ENCODE results near the gene TSPAN3. TPM values are rescaled to one million over a fixed set of nuclear protein-coding genes. Genes with fewer than 3 reads are reported as not detected.
A peak's percentile ranks its signal among the peaks of the same experiment; 100 is the strongest.

The TSPAN3 gene
- total RNA-seq, 1 donor from 2014 or later, result 223 TPM

GRCh38 chr15:77087213-77087612, 16.3 kb upstream of the TSPAN3 start:
- Mint-ChIP-seq H3K27me3 (ENCODE audit: low read depth, unreplicated experiment) (peaks cover 12% of the 10 kb centered on the region), H3K4me3 (ENCODE audit: unreplicated experiment) (no peak overlapping the region), H3K9me3 (ENCODE audit: unreplicated experiment) (no peaks in the 10 kb centered on the region), H3K27ac (ENCODE audit: unreplicated experiment) (no peak overlapping the region), H3K4me1 (ENCODE audit: low read depth, unreplicated experiment) (peaks cover 5% of the 10 kb centered on the region), H3K36me3 (ENCODE audit: low read depth, unreplicated experiment) (no peaks in the 10 kb centered on the region)
- Histone ChIP-seq H3K9ac (ENCODE audit: low read length) (no peak overlapping the region), H3K4me1 (ENCODE audit: insufficient read depth, low read length) (peaks cover 6% of the 10 kb centered on the region), H3K4me2 (ENCODE audit: low read length) (no peak overlapping the region), H3K9me3 (ENCODE audit: insufficient read depth, low read depth, low read length) (no peaks in the 10 kb centered on the region), H2AFZ (ENCODE audit: low read depth, low read length) (no peak overlapping the region), H3K36me3 (ENCODE audit: insufficient read depth, low read length) (no peaks in the 10 kb centered on the region), H3K79me2 (ENCODE audit: insufficient read depth, low read length) (no peaks in the 10 kb centered on the region), H3K27ac (ENCODE audit: low read depth, low read length) (no peak overlapping the region), H4K20me1 (ENCODE audit: insufficient read depth, low read length) (no peaks in the 10 kb centered on the region), H3K4me3 (ENCODE audit: insufficient read depth, low read depth, low read length) (no peak overlapping the region), H3K27me3 (ENCODE audit: insufficient read depth, low read length) (no peaks in the 10 kb centered on the region)
- TF ChIP-seq CTCF (IDR thresholded peaks at IDR 0.05; ENCODE audit: insufficient read depth, low read depth, low read length) (no peak), EZH2 (IDR thresholded peaks at IDR 0.05; ENCODE audit: insufficient read depth, low read length) (no peak)
- DNase-seq (ENCODE audit: low read depth), result no peak
- no peak for FAIRE-seq

GRCh38 chr15:77085297-77085696, 14.4 kb upstream of the TSPAN3 start:
- Histone ChIP-seq H3K79me2 (ENCODE audit: insufficient read depth, low read length) (no peaks in the 10 kb centered on the region), H3K9me3 (ENCODE audit: insufficient read depth, low read depth, low read length) (no peaks in the 10 kb centered on the region), H4K20me1 (ENCODE audit: insufficient read depth, low read length) (no peaks in the 10 kb centered on the region), H3K4me1 (ENCODE audit: insufficient read depth, low read length) (peaks cover 6% of the 10 kb centered on the region), H3K4me3 (ENCODE audit: insufficient read depth, low read depth, low read length) (no peak overlapping the region), H3K27me3 (ENCODE audit: insufficient read depth, low read length) (no peaks in the 10 kb centered on the region), H3K9ac (ENCODE audit: low read length) (no peak overlapping the region), H3K27ac (ENCODE audit: low read depth, low read length) (no peak overlapping the region), H3K36me3 (ENCODE audit: insufficient read depth, low read length) (no peaks in the 10 kb centered on the region), H3K4me2 (ENCODE audit: low read length) (no peak overlapping the region), H2AFZ (ENCODE audit: low read depth, low read length) (no peak overlapping the region)
- Mint-ChIP-seq H3K27ac (ENCODE audit: unreplicated experiment) (no peak overlapping the region), H3K9me3 (ENCODE audit: unreplicated experiment) (no peaks in the 10 kb centered on the region), H3K4me3 (ENCODE audit: unreplicated experiment) (no peak overlapping the region), H3K36me3 (ENCODE audit: low read depth, unreplicated experiment) (no peaks in the 10 kb centered on the region), H3K4me1 (ENCODE audit: low read depth, unreplicated experiment) (peaks cover 5% of the 10 kb centered on the region), H3K27me3 (ENCODE audit: low read depth, unreplicated experiment) (peaks cover 14% of the 10 kb centered on the region)
- FAIRE-seq (no peak), DNase-seq (ENCODE audit: low read depth) (peak; percentile 59)
- TF ChIP-seq CTCF (IDR thresholded peaks at IDR 0.05; ENCODE audit: insufficient read depth, low read depth, low read length) (no peak), EZH2 (IDR thresholded peaks at IDR 0.05; ENCODE audit: insufficient read depth, low read length) (no peak)

GRCh38 chr15:77084436-77084835, 13.5 kb upstream of the TSPAN3 start:
- no peak overlapping the region for H3K9ac ChIP-seq (ENCODE audit: low read length)
- H3K27ac Mint-ChIP-seq (ENCODE audit: unreplicated experiment), result no peak overlapping the region
- no peak overlapping the region for H3K27ac ChIP-seq (ENCODE audit: low read depth, low read length)
- peaks cover 14% of the 10 kb centered on the region for H3K27me3 Mint-ChIP-seq (ENCODE audit: low read depth, unreplicated experiment)
- no peaks in the 10 kb centered on the region for H3K79me2 ChIP-seq (ENCODE audit: insufficient read depth, low read length)
- no peaks in the 10 kb centered on the region for H3K36me3 Mint-ChIP-seq (ENCODE audit: low read depth, unreplicated experiment)
- no peaks in the 10 kb centered on the region for H3K27me3 ChIP-seq (ENCODE audit: insufficient read depth, low read length)
- no peak overlapping the region for H3K4me3 ChIP-seq (ENCODE audit: insufficient read depth, low read depth, low read length)
- FAIRE-seq (no peak), DNase-seq (ENCODE audit: low read depth) (no peak)
- no peaks in the 10 kb centered on the region for H3K9me3 Mint-ChIP-seq (ENCODE audit: unreplicated experiment)
- no peak overlapping the region for H2AFZ ChIP-seq (ENCODE audit: low read depth, low read length)
- no peak for TF ChIP-seq CTCF (IDR thresholded peaks at IDR 0.05; ENCODE audit: insufficient read depth, low read depth, low read length)
- no peak for TF ChIP-seq EZH2 (IDR thresholded peaks at IDR 0.05; ENCODE audit: insufficient read depth, low read length)
- no peaks in the 10 kb centered on the region for H3K9me3 ChIP-seq (ENCODE audit: insufficient read depth, low read depth, low read length)
- H3K4me1 Mint-ChIP-seq (ENCODE audit: low read depth, unreplicated experiment), result peaks cover 5% of the 10 kb centered on the region
- no peaks in the 10 kb centered on the region for H4K20me1 ChIP-seq (ENCODE audit: insufficient read depth, low read length)
- no peak overlapping the region for H3K4me2 ChIP-seq (ENCODE audit: low read length)
- H3K4me1 ChIP-seq (ENCODE audit: insufficient read depth, low read length), result peaks cover 6% of the 10 kb centered on the region
- no peak overlapping the region for H3K4me3 Mint-ChIP-seq (ENCODE audit: unreplicated experiment)
- no peaks in the 10 kb centered on the region for H3K36me3 ChIP-seq (ENCODE audit: insufficient read depth, low read length)

Measured in astrocyte (in vitro differentiated cells and primary cell).